Liver (tissue), 9 donors: ENCODE results near the gene PPP4R2. TPM values are rescaled to one million over a fixed set of nuclear protein-coding genes. Genes with fewer than 3 reads are reported as not detected.
"Not testable (repeated sequence)": the region's sequence is repeated elsewhere in the genome, so short reads cannot be mapped to it uniquely, and the experiment has no call there.

ENCODE experiments used
- DNase-seq: peaks from one replicate; pipeline ENCODE4 v3.0.0-alpha.2; 2017; ENCODE audit warnings: low spot score
- H3K27ac ChIP-seq, 2 donors: one replicate each; pipeline ENCODE4 v1.7.0; 2013; ENCODE audit warnings: inconsistent platforms in 2 of 2, low read length in 2 of 2, control low read depth in 1 of 2, low read depth in 1 of 2, mild to moderate bottlenecking in 1 of 2
- H3K27me3 ChIP-seq, 4 donors: one replicate each; pipeline versions ENCODE4 v1.6.1 to v1.7.0; 2013; ENCODE audit warnings: low read length in 3 of 4, inconsistent platforms in 1 of 4, mild to moderate bottlenecking in 1 of 4, moderate library complexity in 1 of 4; ENCODE audit not compliant: control insufficient read depth in 4 of 4, insufficient read depth in 4 of 4
- H3K36me3 ChIP-seq, 4 donors: one replicate each; pipeline versions ENCODE4 v1.6.1 to v1.7.0; 2013; ENCODE audit warnings: low read length in 3 of 4, mild to moderate bottlenecking in 3 of 4, low read depth in 1 of 4, moderate library complexity in 1 of 4; ENCODE audit not compliant: control insufficient read depth in 4 of 4, insufficient read depth in 3 of 4
- H3K4me1 ChIP-seq, 4 donors: one replicate each; pipeline versions ENCODE4 v1.6.1 to v1.7.0; 2013; ENCODE audit warnings: low read length in 3 of 4, mild to moderate bottlenecking in 3 of 4, moderate library complexity in 1 of 4; ENCODE audit not compliant: control insufficient read depth in 4 of 4, insufficient read depth in 4 of 4
- H3K4me3 ChIP-seq, 3 donors: one replicate each; pipeline versions ENCODE4 v1.6.1 to v1.7.0; 2013; ENCODE audit warnings: low read length in 3 of 3, control low read depth in 1 of 3, low read depth in 1 of 3, mild to moderate bottlenecking in 1 of 3
- H3K9ac ChIP-seq, 2 donors: one replicate each; pipeline ENCODE4 v1.7.0; 2013; ENCODE audit warnings: low read length in 2 of 2, mild to moderate bottlenecking in 2 of 2, moderate library complexity in 2 of 2, control low read depth in 1 of 2, low read depth in 1 of 2
- H3K9me3 ChIP-seq, 4 donors: one replicate each; pipeline versions ENCODE4 v1.6.1 to v1.7.0; 2013; ENCODE audit warnings: low read length in 3 of 4; ENCODE audit not compliant: control insufficient read depth in 4 of 4
- ATF3 ChIP-seq: IDR thresholded peaks from 2 replicates; pipeline ENCODE4 v1.6.1; 2016; ENCODE audit warnings: antibody characterized with exemption
- CTCF ChIP-seq: fragments of 150-350 bp; IDR thresholded peaks from 2 replicates; pipeline ENCODE4 v1.5.1; 2017; ENCODE audit warnings: improper control_type of control experiment, low read depth, low read length; ENCODE audit not compliant: missing input control
- FOXA1 ChIP-seq: IDR thresholded peaks from 2 replicates; pipeline ENCODE4 v1.6.1; 2016; ENCODE audit warnings: antibody characterized with exemption
- FOXA2 ChIP-seq: IDR thresholded peaks from 2 replicates; pipeline ENCODE4 v1.6.1; 2016; ENCODE audit warnings: antibody characterized with exemption
- GABPA ChIP-seq, 2 donors: IDR thresholded peaks in 1 of 2; conservative IDR thresholded peaks in 1 of 2; 2 replicates each; pipeline ENCODE4 v1.6.1; 2016; ENCODE audit warnings: antibody characterized with exemption in 2 of 2, mild to moderate bottlenecking in 1 of 2, moderate library complexity in 1 of 2
- HNF4A ChIP-seq, 2 donors: conservative IDR thresholded peaks; 2 replicates each; pipeline ENCODE4 v1.6.1; 2016; ENCODE audit warnings: antibody characterized with exemption in 2 of 2, mild to moderate bottlenecking in 2 of 2
- HNF4G ChIP-seq: IDR thresholded peaks from 2 replicates; pipeline ENCODE4 v1.6.1; 2016; ENCODE audit warnings: antibody characterized with exemption
- JUND ChIP-seq, 2 donors: IDR thresholded peaks; 2 replicates each; pipeline ENCODE4 v1.6.1; 2016; ENCODE audit warnings: antibody characterized with exemption in 2 of 2
- MAX ChIP-seq: IDR thresholded peaks from 2 replicates; pipeline ENCODE4 v1.6.1; 2016; ENCODE audit warnings: antibody characterized with exemption
- NR2F2 ChIP-seq: IDR thresholded peaks from 2 replicates; pipeline ENCODE4 v1.6.1; 2016; ENCODE audit warnings: antibody characterized with exemption
- RAD21 ChIP-seq, 2 donors: IDR thresholded peaks; 2 replicates each; pipeline ENCODE4 v1.6.1; 2016; ENCODE audit warnings: antibody characterized with exemption in 2 of 2, mild to moderate bottlenecking in 2 of 2
- REST ChIP-seq: IDR thresholded peaks from 2 replicates; pipeline ENCODE4 v1.6.1; 2016; ENCODE audit warnings: antibody characterized with exemption, mild to moderate bottlenecking
- RXRA ChIP-seq, 2 donors: IDR thresholded peaks; 2 replicates each; pipeline ENCODE4 v1.6.1; 2017 to 2018; ENCODE audit warnings: antibody characterized with exemption in 2 of 2, mild to moderate bottlenecking in 1 of 2
- TAF1 ChIP-seq: conservative IDR thresholded peaks from 2 replicates; pipeline ENCODE4 v1.6.1; 2016; ENCODE audit warnings: antibody characterized with exemption, mild to moderate bottlenecking
- YY1 ChIP-seq: IDR thresholded peaks from 2 replicates; pipeline ENCODE4 v1.6.1; 2016; ENCODE audit warnings: antibody characterized with exemption, mild to moderate bottlenecking
- ZBTB33 ChIP-seq: IDR thresholded peaks from 2 replicates; pipeline ENCODE4 v1.6.1; 2016; ENCODE audit warnings: antibody characterized with exemption
- WGBS: extraction: QIAGEN DNeasy Blood & Tissue Kit; methylation state at CpG from one replicate; pipeline ENCODE4 v1.1.7; 2013; 5-methylcytosine and 5-hydroxymethylcytosine counted together
- polyA plus RNA-seq, 2 donors: library from polyadenylated mRNA; stranded (reverse) in 1 of 2; unstranded in 1 of 2; fragments of 200-250 nt in 1 of 2; fragments of >200 nt in 1 of 2; fragmentation: Nextera tagmentation in 1 of 2; extraction: Ambion mirVana in 1 of 2; gene quantifications; one replicate each; pipeline versions ENCODE4 v1.2.1 to v1.2.3, GENCODE V29; 2013 to 2015
- total RNA-seq, 2 donors: library from RNA; depleted of rRNA; stranded (reverse); fragments of >200 nt; gene quantifications; one replicate each; pipeline ENCODE4 v1.2.3, GENCODE V29; 2014
- donor health status: healthy.
- donor health status: healthy.
- donor health status: healthy.
- donor health status: healthy.
- donor health status: healthy.

PPP4R2 gene
- total and polyA plus RNA-seq, 4 donors, result 12.2 to 35.9 (median 33.7) TPM

GRCh38 chr3:72998466-72998865 is 1.9 kb downstream of the PPP4R2 start:
- H3K4me3 ChIP-seq, result peak overlapping the region; percentile 18 to 45 (median 34)

GRCh38 chr3:72999951-73000350 is 3.3 kb downstream of the PPP4R2 start:
- TF ChIP-seq HNF4G (no peak), CTCF (no peak), ZBTB33 (no peak)
- no peak for DNase-seq
- Histone ChIP-seq H3K27ac (no peak overlapping the region), H3K9ac (no peak overlapping the region), H3K9me3 (no peaks in the 10 kb centered on the region), H3K4me3 (no peak overlapping the region), H3K27me3 (no peaks in the 10 kb centered on the region), H3K4me1 (peaks cover 0 to 55% (median 45%) of the 10 kb centered on the region in 4 donors), H3K36me3 (peaks cover 0 to 11% (median 3%) of the 10 kb centered on the region in 4 donors)
- 50% methylated on average over 2 of the region's 2 CpGs for WGBS

More at GRCh38 chr3:72998466-72998865, 1.9 kb downstream of the PPP4R2 start:
- no peaks in the 10 kb centered on the region for H3K27me3 ChIP-seq
- peak overlapping the region; percentile 16 to 87 for H3K9ac ChIP-seq
- peaks cover 0 to 11% (median 3%) of the 10 kb centered on the region in 4 donors for H3K36me3 ChIP-seq
- peaks cover 0 to 47% (median 41%) of the 10 kb centered on the region in 4 donors for H3K4me1 ChIP-seq
- no peak for DNase-seq
- 17% methylated on average over 4 of the region's 4 CpGs for WGBS
- H3K9me3 ChIP-seq, result no peaks in the 10 kb centered on the region
- H3K27ac ChIP-seq, result peak overlapping the region; percentile 3 to 31
- TF ChIP-seq MAX (no peak), GABPA (IDR thresholded peaks at IDR 0.05 in 1 of 2, conservative IDR thresholded peaks at IDR 0.05 in 1 of 2) (no peak), ZBTB33 (no peak), NR2F2 (no peak), FOXA2 (no peak), YY1 (no peak), HNF4A (conservative IDR thresholded peaks at IDR 0.05) (no peak), RXRA (IDR thresholded peaks at IDR 0.05) (no peak), RAD21 (IDR thresholded peaks at IDR 0.05) (no peak), ATF3 (no peak), TAF1 (no peak), HNF4G (no peak), REST (no peak), JUND (IDR thresholded peaks at IDR 0.05) (no peak), FOXA1 (no peak)

GRCh38 chr3:73003050-73003449 is 6.4 kb downstream of the PPP4R2 start:
- WGBS, result 84% methylated on average over 8 of the region's 8 CpGs
- H3K27me3 ChIP-seq, DNase-seq, H3K4me3 ChIP-seq, H3K9me3 ChIP-seq, H3K27ac ChIP-seq, H3K9ac ChIP-seq: not testable (repeated sequence)
- Histone ChIP-seq H3K4me1 (peaks cover 0 to 50% (median 41%) of the 10 kb centered on the region in 4 donors), H3K36me3 (peaks cover 3 to 16% (median 10%) of the 10 kb centered on the region in 4 donors)
